ENCODE measurements around the gene PARP1.

The PARP1 gene

DNA sequence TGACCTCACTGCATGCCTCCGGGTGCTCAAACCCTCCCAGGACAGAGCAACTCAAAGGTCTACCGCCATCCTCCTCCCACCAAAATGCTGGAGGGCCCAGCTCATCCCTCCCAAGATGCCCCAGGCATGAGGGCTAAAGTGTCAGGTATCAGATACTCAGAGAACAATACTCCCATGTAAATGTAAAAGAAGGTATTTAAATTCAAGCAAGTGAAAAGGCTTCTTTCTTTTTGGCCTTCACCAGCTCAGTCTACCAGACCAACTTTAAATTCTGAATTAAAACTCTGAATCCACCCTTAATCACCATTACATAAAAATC lies 3.0 kb downstream of the PARP1 start:
- no peak for DNase-seq

DNA sequence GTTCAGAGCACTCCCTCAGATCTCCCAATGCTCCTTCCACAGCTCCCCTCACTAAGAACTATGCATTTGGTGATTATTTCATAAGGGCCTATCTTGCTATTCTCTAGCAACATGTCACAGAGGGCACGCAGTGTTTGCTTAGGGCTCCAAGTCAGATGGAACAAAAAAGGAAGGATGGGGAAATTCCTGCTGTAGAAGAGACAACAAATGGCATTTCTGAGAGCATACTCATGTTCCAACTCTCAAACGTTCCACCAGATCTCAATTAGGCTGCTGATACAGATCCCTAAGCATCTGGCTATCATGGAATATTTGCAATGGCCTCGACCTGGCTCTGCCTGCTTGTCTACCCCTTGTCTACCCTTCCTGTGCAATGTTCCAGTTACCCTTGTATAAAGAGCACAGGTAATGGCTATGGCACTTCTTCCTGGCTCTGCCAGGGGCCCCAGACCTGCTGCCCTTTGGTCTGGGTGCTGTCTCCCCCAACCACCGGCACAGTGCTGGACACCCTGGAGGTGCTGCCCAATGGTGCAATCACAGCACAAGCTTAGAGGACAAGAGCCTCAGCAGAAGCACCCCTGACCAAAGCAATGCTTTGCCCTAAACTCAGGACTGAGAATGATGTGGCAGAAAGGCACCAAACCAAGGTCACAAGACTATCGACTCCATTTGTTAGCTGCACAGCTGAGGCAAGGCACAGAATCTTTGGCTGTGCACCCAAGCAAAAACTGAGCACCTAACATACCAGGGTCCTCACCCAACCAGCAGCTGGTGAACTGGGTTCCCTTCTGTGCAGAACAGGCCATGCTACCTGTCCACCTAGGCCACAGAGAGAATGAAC lies 3.6 kb downstream of the PARP1 start:
- no peak for DNase-seq

DNA sequence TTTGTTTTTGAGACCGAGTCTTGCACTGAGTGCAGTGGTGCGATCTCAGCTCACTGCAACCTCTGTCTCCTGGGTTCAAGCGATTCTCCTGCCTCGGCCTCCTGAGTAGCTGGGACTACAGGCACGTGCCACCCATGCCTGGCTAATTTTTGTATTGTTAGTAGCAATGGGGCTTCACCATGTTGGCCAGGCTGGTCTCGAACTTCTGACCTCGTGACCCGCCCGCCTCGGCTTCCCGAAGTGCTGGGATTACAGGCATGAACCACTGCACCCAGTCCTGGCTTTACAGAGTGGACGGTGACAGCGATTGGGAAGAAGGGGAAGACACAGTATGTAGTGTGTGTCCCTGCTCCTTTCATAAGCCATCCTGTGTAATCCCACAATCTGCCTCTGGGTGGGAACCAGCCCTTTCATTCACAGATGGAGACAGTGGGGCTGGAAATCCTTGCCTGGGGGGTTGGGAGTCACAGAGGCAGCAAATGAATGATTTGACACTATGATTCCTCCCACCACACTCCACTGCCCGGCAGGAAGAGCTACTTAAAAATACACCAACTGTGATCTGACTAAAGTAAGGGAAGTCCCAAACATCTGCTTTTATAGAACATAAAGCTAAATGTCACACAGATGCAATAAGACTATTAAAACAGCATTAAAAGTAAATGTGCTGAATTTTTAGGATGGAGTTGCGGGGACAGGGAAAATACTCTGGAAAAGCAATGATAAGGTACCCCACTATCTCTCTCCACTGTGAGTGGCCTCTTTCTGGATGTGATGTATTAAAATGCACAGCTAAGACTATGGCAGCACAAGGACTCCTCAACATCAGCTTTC lies 4.5 kb downstream of the PARP1 start:
- no peak for DNase-seq

DNA sequence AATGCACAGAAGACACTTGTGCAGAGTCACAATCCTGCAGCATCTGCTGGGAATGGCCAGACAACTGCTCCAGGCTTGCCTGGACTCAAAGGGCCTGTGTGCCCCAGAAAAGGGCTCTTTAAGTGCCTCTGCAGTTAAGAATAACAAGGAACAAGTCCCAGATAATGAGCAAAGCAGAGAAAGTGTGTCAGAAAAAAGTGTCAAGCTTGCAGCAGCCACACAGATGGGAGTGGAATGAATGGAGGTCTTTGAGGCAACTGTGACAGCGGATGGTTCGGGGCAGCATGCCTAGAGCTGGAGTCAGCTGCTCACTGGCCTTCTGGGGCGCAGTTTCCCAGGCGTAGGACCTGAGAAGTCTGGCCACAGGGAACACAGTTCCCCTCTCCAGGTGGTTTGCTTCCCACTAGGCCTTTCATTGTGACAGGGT lies 5.1 kb downstream of the PARP1 start:
- DNase-seq: no peak

DNA sequence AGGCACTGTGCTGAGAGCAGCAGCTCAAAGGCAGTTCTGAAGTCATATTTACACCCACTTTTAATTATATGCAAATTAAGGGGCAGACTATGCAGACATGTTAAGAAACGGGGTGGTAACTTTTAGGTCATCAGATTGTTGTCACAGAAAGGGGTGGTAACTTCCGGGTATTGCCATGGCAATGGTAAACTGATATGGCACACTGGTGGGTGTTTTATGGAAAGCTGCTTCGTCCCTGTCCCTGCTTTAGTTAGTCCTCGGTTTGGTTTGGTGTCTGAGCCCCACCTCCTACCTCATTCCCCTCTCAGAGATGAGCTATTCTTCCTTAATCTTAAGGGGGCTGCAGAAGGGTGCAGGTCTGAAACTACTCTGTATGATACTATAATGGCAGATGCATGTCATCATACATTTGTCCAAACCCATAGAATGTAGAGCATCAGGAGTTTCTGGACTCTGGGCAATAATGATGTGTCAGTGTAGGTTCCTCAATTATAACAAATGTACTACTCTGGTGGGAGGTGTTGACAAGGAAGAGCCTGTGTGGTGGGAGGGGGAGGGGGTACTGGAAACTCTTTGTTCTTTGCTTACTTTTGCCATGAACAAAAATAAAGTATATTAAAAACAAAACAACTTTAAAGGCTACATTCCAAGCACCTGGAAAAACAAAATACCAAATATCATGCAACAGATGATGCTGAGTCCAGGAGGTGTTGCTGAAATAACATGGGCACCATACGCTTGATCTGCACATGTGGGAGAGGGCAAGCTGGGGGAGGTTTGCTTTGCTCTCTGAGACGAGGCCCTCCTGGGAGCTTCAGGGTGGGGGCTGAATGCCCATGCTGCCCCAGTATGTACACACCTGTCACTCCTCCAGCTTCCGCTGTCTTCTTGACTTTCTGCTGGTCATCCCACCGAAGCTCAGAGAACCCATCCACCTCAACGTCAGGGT lies 6.3 kb downstream of the PARP1 start:
- no peak for DNase-seq

DNA sequence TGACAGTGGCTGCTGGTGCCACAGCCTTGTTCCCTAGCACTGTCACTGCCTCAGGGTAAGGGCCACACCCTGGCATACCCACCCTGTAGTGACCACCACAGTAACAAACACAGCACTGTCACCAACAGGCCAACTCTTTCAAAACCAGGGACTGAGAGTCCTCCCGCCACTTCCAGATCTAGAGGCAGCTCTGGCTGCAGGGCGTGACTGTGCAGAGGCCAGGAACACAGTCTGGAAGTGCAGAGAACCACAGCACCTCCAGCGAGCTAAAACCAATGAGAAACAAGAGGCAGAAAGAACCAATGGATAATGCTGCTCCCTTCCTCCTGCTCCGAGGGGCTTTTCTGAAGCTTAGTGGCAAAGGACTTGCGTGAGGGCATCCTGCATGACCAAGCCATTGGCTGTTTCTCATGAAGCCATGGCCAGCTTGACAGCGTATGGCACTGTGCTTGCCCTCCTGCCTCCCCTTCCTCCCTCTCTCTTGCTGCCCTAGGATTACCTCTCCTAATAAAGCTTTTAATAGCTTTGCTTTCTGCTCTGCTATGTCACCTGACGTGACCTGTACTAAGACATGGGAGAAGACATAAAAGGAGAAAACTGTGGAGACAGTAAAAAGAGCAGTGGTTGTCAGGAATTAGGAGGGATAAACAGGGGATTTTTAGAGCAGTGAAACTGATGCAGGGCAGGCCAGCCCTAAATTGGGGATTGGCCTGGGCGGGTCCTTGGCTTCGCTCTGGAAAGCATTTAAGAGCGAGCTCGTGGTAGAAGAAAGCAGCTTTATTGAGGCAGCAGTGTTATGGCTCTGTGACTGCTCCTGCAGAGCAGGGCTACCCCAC lies 7.2 kb downstream of the PARP1 start:
- no peak for DNase-seq

DNA sequence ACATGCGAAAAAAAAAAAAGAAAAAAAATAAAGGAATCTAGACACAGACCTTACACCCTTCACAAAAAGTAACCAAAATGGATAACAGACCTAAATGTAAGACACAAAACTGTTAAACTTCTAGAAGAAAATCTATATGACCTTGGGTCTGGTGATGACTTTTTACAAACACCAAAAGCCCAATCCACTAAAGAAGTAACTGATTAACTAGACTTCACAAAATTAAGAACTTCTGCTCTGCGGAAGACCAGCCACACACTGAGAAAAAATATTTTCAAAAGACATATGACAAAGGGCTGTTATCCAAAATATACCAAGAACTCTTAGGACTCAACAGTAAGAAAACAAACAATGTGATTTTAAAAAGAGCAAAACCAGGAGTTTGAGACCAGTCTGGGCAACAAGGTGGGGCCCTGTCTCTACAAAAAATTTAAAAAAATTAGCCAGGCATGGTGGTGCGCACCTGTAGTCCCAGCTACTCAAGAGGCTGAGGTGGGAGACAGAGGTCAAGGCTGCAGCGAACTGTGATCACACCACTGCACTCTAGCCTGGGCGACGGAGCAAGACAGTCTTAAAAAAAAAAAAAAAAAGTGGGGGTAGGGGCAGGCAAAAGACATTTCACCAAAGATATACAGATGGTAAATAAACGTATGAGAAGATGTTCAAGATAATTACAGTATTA lies 9.8 kb downstream of the PARP1 start:
- no peak for DNase-seq

DNA sequence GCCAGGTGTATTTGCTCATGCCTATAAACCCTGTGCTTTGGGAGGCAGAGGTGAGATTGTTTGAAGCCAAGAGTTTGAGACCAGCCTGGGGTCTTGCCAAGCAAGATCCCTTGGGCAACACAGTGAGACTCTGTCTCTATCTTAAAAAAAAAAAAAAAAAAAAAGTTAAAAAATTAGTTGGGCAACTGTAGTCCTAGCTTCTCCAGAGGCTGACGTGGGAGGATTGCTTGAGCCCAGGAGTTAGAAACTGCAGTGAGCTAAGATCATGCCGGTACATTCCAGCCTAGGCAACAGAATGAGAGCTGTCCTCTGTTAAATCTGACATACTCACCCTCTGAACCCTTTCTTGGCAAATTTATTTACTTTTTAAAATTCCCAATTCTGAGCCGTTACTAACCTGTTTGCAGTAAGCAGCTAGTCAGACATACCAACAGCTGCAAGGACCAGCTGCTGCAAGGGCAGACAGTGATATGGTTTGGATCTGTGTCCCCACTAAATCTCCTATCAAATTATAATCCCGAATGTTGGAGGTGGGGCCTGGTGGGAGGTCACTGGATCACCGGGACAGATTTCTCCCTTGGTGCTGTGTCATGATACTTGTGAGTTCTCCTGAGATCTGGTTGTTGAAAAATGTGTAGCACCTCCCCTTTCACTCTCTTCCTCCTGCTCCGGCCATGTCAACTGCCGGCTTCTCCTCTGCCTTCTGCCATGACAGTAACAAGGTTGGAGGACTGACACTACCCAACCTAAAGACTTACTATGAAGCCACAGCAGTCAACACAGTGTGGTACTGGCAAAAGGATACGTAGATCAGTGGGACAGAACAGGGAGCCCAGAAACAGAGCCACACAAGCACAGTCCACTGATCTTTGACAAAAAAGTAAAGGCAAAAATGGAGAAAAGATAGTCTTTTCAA lies 10.6 kb downstream of the PARP1 start:
- DNase-seq: no peak

DNA sequence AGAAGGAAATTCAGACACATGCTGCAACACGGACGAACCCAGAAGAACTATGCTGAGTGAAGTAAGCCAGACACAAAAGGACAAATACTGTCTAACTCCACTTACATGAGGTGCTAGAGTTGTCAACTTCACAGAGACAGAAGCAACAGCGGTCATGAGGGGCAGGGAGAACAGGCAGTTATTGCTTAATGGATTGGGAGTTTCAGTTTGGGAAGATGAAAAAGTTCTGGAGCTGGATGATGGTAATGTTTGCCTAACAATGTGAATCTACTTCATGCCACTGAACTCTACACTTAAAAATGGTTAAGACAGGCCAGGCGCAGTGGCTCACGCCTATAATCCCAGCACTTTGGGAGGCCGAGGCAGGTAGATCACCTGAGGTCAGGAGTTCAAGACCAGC lies 12.1 kb downstream of the PARP1 start:
- no peak for DNase-seq

DNA sequence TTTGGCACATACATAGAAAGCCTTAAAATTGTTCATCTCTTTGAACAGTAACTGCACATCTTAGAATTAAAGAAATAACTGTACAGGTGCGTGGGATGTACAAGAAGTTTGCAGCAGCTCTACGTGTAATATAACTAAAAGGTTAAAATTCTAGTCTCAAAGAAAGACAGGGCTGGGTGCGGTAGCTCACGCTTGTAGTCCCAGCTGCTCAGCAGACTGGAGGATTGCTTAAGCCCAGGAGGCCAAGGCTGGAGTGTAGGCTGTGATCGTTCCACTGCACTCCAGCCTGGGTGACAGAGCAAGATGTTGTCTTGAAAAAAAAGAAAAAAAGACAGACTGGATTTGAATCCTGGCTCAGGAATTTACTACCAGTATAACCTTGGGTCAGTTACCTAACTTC lies 13.4 kb downstream of the PARP1 start:
- no peak for DNase-seq

DNA sequence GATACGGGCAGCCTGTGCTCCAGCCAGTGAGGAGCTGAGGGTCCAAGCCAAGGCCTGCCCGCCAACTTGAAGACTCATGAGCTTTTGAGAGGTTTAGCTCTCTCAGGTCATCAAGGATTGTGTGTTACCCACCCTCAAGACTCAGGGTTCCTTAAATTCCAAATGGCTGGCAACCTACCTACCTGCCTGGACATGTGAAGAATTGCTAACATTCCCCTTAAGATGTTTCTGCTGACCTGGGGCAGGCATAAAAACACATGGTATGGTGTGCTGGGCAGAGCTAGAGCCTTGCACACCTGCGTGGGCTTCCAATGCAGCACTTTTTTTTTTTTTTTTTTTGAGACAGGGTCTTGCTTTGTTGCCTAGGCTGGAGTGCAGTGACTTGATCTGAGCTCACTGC lies 17.2 kb downstream of the PARP1 start:
- DNase-seq: no peak

DNA sequence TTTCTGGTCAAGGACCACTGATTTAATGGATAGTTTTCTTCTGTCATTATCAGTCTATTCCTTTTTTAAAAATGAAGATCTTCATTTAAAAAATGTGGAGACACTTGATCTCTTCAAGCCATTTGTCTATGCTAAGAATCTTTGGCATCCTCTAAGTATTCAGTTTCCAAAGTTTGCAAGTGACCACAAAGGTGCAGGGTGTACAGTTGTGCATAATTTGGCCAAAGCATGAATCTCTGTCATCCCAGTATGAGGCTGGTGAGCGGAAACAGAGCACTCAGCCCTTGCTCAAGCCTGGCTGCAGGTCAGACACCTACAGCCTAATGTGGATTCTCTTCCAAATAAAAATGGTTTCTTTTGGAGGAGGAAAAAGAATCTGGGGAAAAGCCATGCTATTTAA lies 19.8 kb downstream of the PARP1 start:
- no peak for DNase-seq

DNA sequence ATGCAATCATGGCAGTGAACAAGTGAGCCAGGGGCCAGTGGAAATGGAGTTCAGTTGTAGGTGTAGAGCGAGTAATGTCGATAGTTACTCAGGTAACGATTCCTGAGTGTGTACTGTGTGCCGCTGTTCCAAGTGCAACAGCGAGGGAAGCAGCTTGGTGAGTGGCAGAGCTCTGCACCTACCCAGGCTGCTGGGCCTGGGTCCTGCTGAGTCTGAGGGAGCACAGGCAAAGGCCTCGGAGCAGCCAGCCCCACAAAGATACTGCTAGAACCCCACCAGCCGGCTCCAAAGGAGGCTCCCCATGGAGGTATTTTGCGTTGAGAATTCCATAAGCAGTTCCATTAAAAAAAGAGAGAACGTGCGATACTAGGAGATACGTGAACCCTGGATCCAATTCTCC lies 23.2 kb downstream of the PARP1 start:
- no peak for DNase-seq

DNA sequence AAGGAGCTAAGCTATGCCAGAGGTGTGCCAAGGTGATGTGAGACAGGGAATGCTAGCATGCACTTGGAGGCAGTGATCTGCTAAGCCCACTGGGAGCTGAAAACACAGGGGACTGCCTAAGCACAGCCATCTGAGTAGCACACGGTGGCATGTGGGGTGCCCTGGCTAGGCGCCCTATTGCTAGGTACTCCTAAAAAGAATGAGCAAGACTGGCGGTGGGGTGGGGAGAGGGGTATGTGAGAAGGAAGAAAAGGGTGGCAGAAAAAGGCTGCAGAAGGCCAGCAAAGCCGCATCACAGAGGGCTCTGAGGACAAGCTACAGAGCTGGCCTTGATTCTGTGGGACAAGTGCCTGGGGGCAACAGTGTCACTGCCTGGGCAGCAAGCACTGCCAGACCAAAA lies 23.9 kb downstream of the PARP1 start:
- DNase-seq: no peak

DNA sequence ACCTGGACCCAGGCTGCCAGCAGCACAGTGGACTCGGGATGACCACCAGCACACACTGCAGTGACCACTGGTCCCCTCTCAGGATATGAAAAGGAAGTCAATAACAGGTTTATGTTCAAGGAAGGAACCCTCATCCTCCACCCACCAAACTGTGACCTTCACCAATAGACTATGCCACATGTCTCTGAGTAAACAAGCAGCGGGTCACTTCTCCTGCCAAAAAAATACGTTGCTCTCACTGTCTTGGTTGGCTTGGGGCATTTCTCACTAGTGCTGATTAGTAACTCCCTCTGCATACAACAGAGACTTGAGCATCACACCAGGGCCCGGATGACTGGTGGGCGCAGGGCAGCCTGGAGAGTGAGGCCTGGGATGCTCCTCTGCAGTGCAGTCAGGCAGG lies 25.9 kb downstream of the PARP1 start:
- DNase-seq: no peak

DNA sequence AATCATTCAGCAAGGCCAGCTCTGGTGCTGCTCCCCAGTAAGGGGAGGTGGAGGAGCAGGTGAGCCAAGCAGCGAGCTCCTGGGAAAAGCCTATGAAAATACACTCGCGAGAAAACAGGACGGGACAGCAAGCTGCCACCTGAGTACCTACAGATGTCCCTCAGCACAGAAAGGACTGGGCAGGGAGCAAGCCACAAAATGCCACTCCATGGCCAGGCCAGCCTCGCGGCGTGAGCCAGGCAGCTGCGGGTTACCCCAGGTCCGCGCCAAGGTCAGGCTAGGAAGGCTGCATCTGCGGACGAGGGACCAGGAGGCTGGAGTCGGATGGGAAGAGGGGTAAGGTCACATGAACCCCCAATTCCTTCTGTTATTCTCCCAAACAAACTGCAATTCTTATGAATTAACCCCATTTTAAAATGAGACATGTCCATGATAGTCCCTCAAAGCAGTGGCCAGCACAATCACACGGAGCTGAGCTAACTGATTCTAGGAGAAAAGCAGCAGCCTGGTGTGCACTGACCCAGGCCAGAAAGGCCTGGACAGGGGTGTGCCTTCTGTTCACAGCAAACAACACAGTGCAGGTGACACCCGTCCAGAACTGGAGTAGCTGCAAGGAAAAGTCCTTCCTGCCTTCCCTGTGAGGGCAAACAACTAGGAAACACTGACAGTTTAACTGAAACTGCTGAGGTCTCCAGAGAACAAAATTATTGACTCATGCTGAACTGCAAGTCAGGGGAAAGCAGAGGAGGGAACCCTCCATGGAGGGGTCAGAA lies 26.5 kb downstream of the PARP1 start:
- DNase-seq: no peak

DNA sequence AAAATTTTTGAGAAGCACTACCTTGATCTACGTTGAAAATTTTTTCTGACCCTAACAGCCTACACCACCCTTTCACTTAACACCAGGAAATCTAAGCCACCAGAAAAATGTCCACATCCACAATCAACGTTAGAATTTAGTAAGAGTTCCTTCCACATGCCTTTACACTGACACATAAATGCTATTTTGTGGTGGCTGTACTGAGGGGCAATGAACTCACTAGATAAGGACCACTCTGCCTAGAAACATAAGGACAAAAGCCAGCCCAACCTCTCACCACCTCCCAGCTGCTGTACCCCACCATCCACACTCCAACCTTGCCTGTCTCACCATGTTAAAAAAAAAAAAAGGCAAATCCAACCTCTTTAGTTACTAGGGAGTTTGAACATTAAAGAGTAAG lies 29.8 kb downstream of the PARP1 start:
- DNase-seq: no peak

DNA sequence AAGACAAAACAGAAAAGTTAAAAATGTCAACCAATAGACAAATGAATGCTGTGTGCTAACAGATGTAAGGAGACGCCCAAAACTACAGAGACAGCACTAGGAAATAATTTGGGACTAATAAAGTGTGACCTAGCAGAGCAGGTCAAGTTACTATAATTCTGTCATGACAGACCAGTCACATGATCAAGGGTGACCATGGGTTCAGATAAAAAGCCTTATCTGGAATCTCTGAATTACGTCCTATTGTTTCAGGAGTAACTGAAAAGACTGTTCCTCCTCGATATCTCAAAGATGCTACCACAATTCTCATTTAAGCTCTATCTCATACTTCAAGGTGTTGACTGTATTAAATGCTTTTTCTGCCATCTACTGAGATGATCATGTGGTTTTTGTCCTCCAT lies 31.6 kb downstream of the PARP1 start:
- DNase-seq: no peak

DNA sequence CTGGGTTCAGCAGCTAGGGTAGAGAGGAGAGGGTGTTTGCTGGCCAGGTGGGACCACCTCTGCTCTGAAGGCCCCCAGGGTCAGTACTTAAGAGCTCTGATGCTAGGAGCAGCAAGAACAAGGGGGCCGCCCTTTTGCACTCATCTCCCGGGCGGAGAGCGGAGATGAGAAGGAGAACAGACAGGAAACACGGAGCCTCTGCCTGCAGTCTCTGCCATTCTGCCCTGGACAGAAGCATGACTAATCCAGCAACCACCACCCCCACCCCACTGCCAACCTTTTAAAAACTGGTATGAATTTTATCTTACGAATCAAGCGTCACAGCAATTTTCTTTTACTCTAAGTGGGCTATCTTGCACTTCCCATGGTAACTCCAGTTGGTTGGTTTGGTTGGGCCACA lies 34.5 kb downstream of the PARP1 start:
- DNase-seq: no peak

DNA sequence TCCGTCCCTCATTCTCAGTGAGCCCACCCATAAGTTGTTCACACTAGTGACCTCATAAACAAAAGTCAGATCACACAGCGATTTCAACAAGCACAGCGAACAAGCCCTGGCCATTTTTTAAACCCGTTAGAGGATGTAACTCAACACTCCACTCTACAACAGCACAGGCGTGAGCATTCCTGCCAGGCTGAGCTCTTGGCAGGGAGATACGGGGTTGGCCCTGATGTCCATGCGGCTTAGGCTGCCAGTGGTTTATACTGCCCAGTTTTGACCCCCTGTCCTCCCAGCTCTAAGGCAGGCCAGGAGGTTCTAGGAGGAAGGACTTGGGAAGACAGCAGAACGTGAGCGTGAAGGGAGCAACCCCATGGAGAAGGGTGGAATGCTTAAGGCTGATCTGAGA lies 35.0 kb downstream of the PARP1 start:
- DNase-seq: no peak
